Natural killer cell (primary cell): ENCODE data around the gene SOBP. TPM values are rescaled to one million over a fixed set of nuclear protein-coding genes. Genes with fewer than 3 reads are reported as not detected.

Experiments
- ATAC-seq, 3 donors: fragments of 150-1000 bp in 2 of 3; fragments of 200-7000 bp in 1 of 3; cut with Tn5 transposase; 1 replicate in 1 of 3; 2 replicates in 2 of 3; pipeline ENCODE4 v1.10.0; 2021; ENCODE audit warnings: mild to moderate bottlenecking in 2 of 3, moderate library complexity in 2 of 3
- DNase-seq, 2 donors: peaks; one replicate each; pipeline versions ENCODE4 v3.0.0 to v3.0.0-alpha.2; 2013 to 2021; ENCODE audit warnings: mixed read lengths in 1 of 2
- H3K27ac ChIP-seq: one replicate; pipeline ENCODE4 v1.5.1; 2013; ENCODE audit warnings: mild to moderate bottlenecking, low read length
- H3K27me3 ChIP-seq: one replicate; pipeline ENCODE4 v1.6.1; 2013; ENCODE audit warnings: low read length; ENCODE audit not compliant: control insufficient read depth, insufficient read depth
- H3K36me3 ChIP-seq: one replicate; pipeline ENCODE4 v1.6.1; 2013; ENCODE audit warnings: low read length; ENCODE audit not compliant: control insufficient read depth, insufficient read depth
- H3K4me1 ChIP-seq: one replicate; pipeline ENCODE4 v1.6.1; 2013; ENCODE audit warnings: low read length; ENCODE audit not compliant: control insufficient read depth, insufficient read depth
- H3K4me3 ChIP-seq: one replicate; pipeline ENCODE4 v1.5.1; 2013; ENCODE audit warnings: low read length
- H3K9me3 ChIP-seq: one replicate; pipeline ENCODE4 v1.6.1; 2013; ENCODE audit warnings: low read length; ENCODE audit not compliant: control insufficient read depth, insufficient read depth
- H3K27ac Mint-ChIP-seq, 2 donors: one replicate each; pipeline ENCODE4 v1.8.0; 2022; ENCODE audit warnings: mild to moderate bottlenecking in 2 of 2, mixed read lengths in 2 of 2, moderate library complexity in 1 of 2
- H3K27me3 Mint-ChIP-seq, 2 donors: one replicate each; pipeline ENCODE4 v1.8.0; 2022; ENCODE audit warnings: low read depth in 2 of 2, mixed read lengths in 2 of 2
- H3K36me3 Mint-ChIP-seq: one replicate; pipeline ENCODE4 v1.8.0; 2022; ENCODE audit warnings: mixed read lengths
- H3K4me1 Mint-ChIP-seq, 2 donors: one replicate each; pipeline ENCODE4 v1.8.0; 2022; ENCODE audit warnings: mixed read lengths in 2 of 2
- H3K4me3 Mint-ChIP-seq: one replicate; pipeline ENCODE4 v1.8.0; 2022; ENCODE audit warnings: mild to moderate bottlenecking, moderate library complexity, mixed read lengths
- H3K9me3 Mint-ChIP-seq, 2 donors: one replicate each; pipeline ENCODE4 v1.8.0; 2022; ENCODE audit warnings: mixed read lengths in 2 of 2
- CTCF ChIP-seq: fragments of 200-600 bp; IDR thresholded peaks from one replicate; pipeline ENCODE4 v1.8.0; 2022; ENCODE audit warnings: antibody characterized with exemption
- WGBS: methylation state at CpG from one replicate; pipeline ENCODE4 v1.1.7; 2013; ENCODE audit warnings: missing lambda C conversion rate; ENCODE audit not compliant: insufficient coverage; 5-methylcytosine and 5-hydroxymethylcytosine counted together
- intact Hi-C: fragments of 100-400 bp; cut with micrococcal nuclease; formaldehyde crosslinking; loops from one replicate; pipeline ENCODE4 v1.14.2; 2022
- total RNA-seq, 4 donors: library from RNA; stranded (reverse); fragments of 120-200 nt in 1 of 4; gene quantifications; one replicate each; pipeline versions ENCODE4 v1.2.3 to v1.2.4, GENCODE V29; 2013 to 2022

The SOBP gene
- total RNA-seq, 3 donors from 2014 or later (not counting 1 experiment from before 2014, with no cell fraction given) = 0.16 TPM; not detected in 1

GRCh38 chr6:107565165-107565723 is 75.3 kb downstream of the SOBP start:
- ATAC-seq (no peak), DNase-seq (no peak)
- Histone ChIP-seq H3K4me1 (no peaks in the 10 kb centered on the region), H3K27ac (no peak overlapping the region), H3K4me3 (no peak overlapping the region), H3K9me3 (no peaks in the 10 kb centered on the region), H3K36me3 (no peaks in the 10 kb centered on the region), H3K27me3 (peaks cover 3% of the 10 kb centered on the region)
- no peak for TF ChIP-seq CTCF
- peaks cover 0 to 1% of the 10 kb centered on the region in 2 donors for H3K4me1 Mint-ChIP-seq
- H3K27me3 Mint-ChIP-seq = peaks cover 18 to 25% of the 10 kb centered on the region in 2 donors
- intact Hi-C loops = no loop called here
- no peak overlapping the region for H3K4me3 Mint-ChIP-seq
- H3K36me3 Mint-ChIP-seq = no peaks in the 10 kb centered on the region
- 90% methylated on average over 7 of the region's 7 CpGs for WGBS
- no peak overlapping the region for H3K27ac Mint-ChIP-seq
- H3K9me3 Mint-ChIP-seq = no peaks in the 10 kb centered on the region

GRCh38 chr6:107567643-107568042 is 77.7 kb downstream of the SOBP start:
- Histone ChIP-seq H3K36me3 (no peaks in the 10 kb centered on the region), H3K9me3 (no peaks in the 10 kb centered on the region), H3K27me3 (peaks cover 3% of the 10 kb centered on the region), H3K4me1 (no peaks in the 10 kb centered on the region), H3K27ac (no peak overlapping the region), H3K4me3 (no peak overlapping the region)
- no peaks in the 10 kb centered on the region for H3K36me3 Mint-ChIP-seq
- H3K4me3 Mint-ChIP-seq = no peak overlapping the region
- intact Hi-C loops = no loop called here
- ATAC-seq = no peak
- H3K9me3 Mint-ChIP-seq = no peaks in the 10 kb centered on the region
- no peak for TF ChIP-seq CTCF
- H3K4me1 Mint-ChIP-seq = peaks cover 0 to 7% of the 10 kb centered on the region in 2 donors
- no peak overlapping the region for H3K27ac Mint-ChIP-seq
- DNase-seq = no peak
- no CpG with 5 or more reads among the region's 1 CpG for WGBS
- peaks cover 9 to 31% of the 10 kb centered on the region in 2 donors for H3K27me3 Mint-ChIP-seq

- Histone ChIP-seq H3K4me3 (no peak overlapping the region), H3K4me1 (no peaks in the 10 kb centered on the region), H3K9me3 (no peaks in the 10 kb centered on the region), H3K27me3 (peaks cover 3% of the 10 kb centered on the region), H3K27ac (no peak overlapping the region), H3K36me3 (no peaks in the 10 kb centered on the region)
- WGBS = 96% methylated on average over 9 of the region's 9 CpGs
- peaks cover 0 to 7% of the 10 kb centered on the region in 2 donors for H3K4me1 Mint-ChIP-seq
- no peaks in the 10 kb centered on the region for H3K9me3 Mint-ChIP-seq
- intact Hi-C loops = no loop called here
- ATAC-seq (no peak), DNase-seq (no peak)
- no peak for TF ChIP-seq CTCF
- no peak overlapping the region for H3K27ac Mint-ChIP-seq
- H3K27me3 Mint-ChIP-seq = peaks cover 7 to 29% of the 10 kb centered on the region in 2 donors
- H3K4me3 Mint-ChIP-seq = no peak overlapping the region
- H3K36me3 Mint-ChIP-seq = no peaks in the 10 kb centered on the region
These were observed 79.6 kb downstream of the SOBP start for GRCh38 chr6:107569473-107569872.

- no peaks in the 10 kb centered on the region for H3K9me3 ChIP-seq
- H3K27ac ChIP-seq = no peak overlapping the region
- Mint-ChIP-seq H3K9me3 (no peaks in the 10 kb centered on the region), H3K4me1 (peaks cover 0 to 7% of the 10 kb centered on the region in 2 donors), H3K27me3 (peaks cover 18 to 21% of the 10 kb centered on the region in 2 donors), H3K27ac (no peak overlapping the region), H3K36me3 (no peaks in the 10 kb centered on the region), H3K4me3 (no peak overlapping the region)
- no peaks in the 10 kb centered on the region for H3K4me1 ChIP-seq
- ATAC-seq (no peak), DNase-seq (no peak)
- WGBS = 87% methylated on average over 9 of the region's 9 CpGs
- TF ChIP-seq CTCF = no peak
- H3K4me3 ChIP-seq = no peak overlapping the region
- H3K27me3 ChIP-seq = peaks cover 3% of the 10 kb centered on the region
- H3K36me3 ChIP-seq = no peaks in the 10 kb centered on the region
- intact Hi-C loops = no loop called here
These were observed 81.4 kb downstream of the SOBP start for GRCh38 chr6:107571354-107571753.
